ENCODE measurements around the gene QKI. TPM values are rescaled to one million over a fixed set of nuclear protein-coding genes. Genes with fewer than 3 reads are reported as not detected.

The QKI gene
- total RNA-seq, 1 donor from 2014 or later = 419 TPM

- peak; percentile 77 for DNase-seq
Observed at GRCh38 chr6:163392533-163392932, 22.0 kb upstream of the QKI start.

GRCh38 chr6:163393923-163394322, 20.6 kb upstream of the QKI start:
- no peak for DNase-seq

- no peak for DNase-seq
Observed at GRCh38 chr6:163394659-163395058, 19.9 kb upstream of the QKI start.

GRCh38 chr6:163395122-163395830, 19.2 kb upstream of the QKI start:
- DNase-seq = no peak

- no peak for DNase-seq
Observed at GRCh38 chr6:163395831-163396185, 18.7 kb upstream of the QKI start.

- no peak for DNase-seq
Observed at GRCh38 chr6:163397326-163397725, 17.2 kb upstream of the QKI start.

GRCh38 chr6:163398115-163398514, 16.4 kb upstream of the QKI start:
- DNase-seq = no peak

GRCh38 chr6:163398815-163399214, 15.7 kb upstream of the QKI start:
- DNase-seq = peak; percentile 41

GRCh38 chr6:163400509-163400908, 14.0 kb upstream of the QKI start:
- no peak for DNase-seq

- DNase-seq = no peak
Observed at GRCh38 chr6:163401039-163401885, 13.3 kb upstream of the QKI start.

GRCh38 chr6:163402616-163403015, 11.9 kb upstream of the QKI start:
- no peak for DNase-seq

GRCh38 chr6:163404825-163405265, 9.7 kb upstream of the QKI start:
- DNase-seq = no peak

- DNase-seq = peak; percentile 43
Observed at GRCh38 chr6:163405412-163406309, 8.9 kb upstream of the QKI start.

- DNase-seq = no peak
Observed at GRCh38 chr6:163406366-163406765, 8.2 kb upstream of the QKI start.

GRCh38 chr6:163406830-163407229, 7.7 kb upstream of the QKI start:
- DNase-seq = no peak

GRCh38 chr6:163408352-163408991, 6.0 kb upstream of the QKI start:
- no peak for DNase-seq

- no peak for DNase-seq
Observed at GRCh38 chr6:163409712-163410111, 4.8 kb upstream of the QKI start.

- peak; percentile 26 for DNase-seq
Observed at GRCh38 chr6:163412341-163412740, 2.2 kb upstream of the QKI start.

- no peak for DNase-seq
Observed at GRCh38 chr6:163412801-163413344, 1.6 kb upstream of the QKI start.

- peak; percentile 97 for DNase-seq
Observed at GRCh38 chr6:163413345-163414116, 987 bp upstream of the QKI start.
